H1 (cell line): ENCODE results near the gene CMC4. TPM values are rescaled to one million over a fixed set of nuclear protein-coding genes. Genes with fewer than 3 reads are reported as not detected.

ENCODE experiments used
- CTCF ChIA-PET: fragments of 300-600 bp; sonication (Branson Sonifier 250); formaldehyde crosslinking; loops from one replicate; lab custom pipeline; 2021; ENCODE audit not compliant: partially characterized antibody; lab: Charles Lee
- POLR2A ChIA-PET: fragments of 300-600 bp; sonication (Branson Sonifier 250); formaldehyde crosslinking; loops from one replicate; lab custom pipeline; 2021; ENCODE audit warnings: inconsistent platforms; ENCODE audit not compliant: partially characterized antibody; lab: Charles Lee
- DNase-seq, 2 experiments: peaks; one replicate each; pipeline versions ENCODE4 v3.0.0 to v3.0.0-alpha.2; 2010 to 2022; ENCODE audit warnings: low spot score in 2 of 2, low read depth in 1 of 2, mixed read lengths in 1 of 2
- FAIRE-seq: peaks from 2 replicates; lab custom pipeline; 2011; peaks lifted over from hg19 to GRCh38; lab: Jason Lieb, UNC
- H2AFZ ChIP-seq: 2 replicates; pipeline ENCODE4 v1.8.1; 2012; ENCODE audit warnings: low read length, inconsistent platforms
- H2AK5ac ChIP-seq: 2 replicates; pipeline ENCODE4 v1.6.1; 2013; ENCODE audit warnings: low read depth, low read length
- H2BK120ac ChIP-seq: replicated peaks from 2 replicates; pipeline ENCODE3; 2013; ENCODE audit warnings: low read depth, low read length, inconsistent platforms
- H2BK12ac ChIP-seq: 2 replicates; pipeline ENCODE4 v1.6.1; 2013; ENCODE audit warnings: low read depth, low read length
- H2BK15ac ChIP-seq: 2 replicates; pipeline ENCODE4 v1.6.1; 2013; ENCODE audit warnings: low read length
- H2BK20ac ChIP-seq: 2 replicates; pipeline ENCODE4 v1.6.1; 2013; ENCODE audit warnings: low read length
- H2BK5ac ChIP-seq: 2 replicates; pipeline ENCODE4 v1.6.1; 2013; ENCODE audit warnings: low read depth, low read length
- H3K14ac ChIP-seq: 2 replicates; pipeline ENCODE4 v1.6.1; 2013; ENCODE audit warnings: inconsistent platforms; ENCODE audit not compliant: insufficient read length
- H3K18ac ChIP-seq: 2 replicates; pipeline ENCODE4 v1.6.1; 2013; ENCODE audit warnings: low read length; ENCODE audit errors: extremely low read depth
- H3K23ac ChIP-seq: 2 replicates; pipeline ENCODE4 v1.6.1; 2013; ENCODE audit warnings: inconsistent platforms; ENCODE audit not compliant: insufficient read length
- H3K23me2 ChIP-seq: 2 replicates; pipeline ENCODE4 v1.6.1; 2013; ENCODE audit warnings: low read depth, low read length
- H3K27ac ChIP-seq: 2 replicates; pipeline ENCODE4 v1.6.1; 2011; ENCODE audit warnings: low read depth, low read length, inconsistent platforms
- H3K27me3 ChIP-seq, 4 experiments: replicated peaks in 1 of 4; 1 replicate in 1 of 4; 2 replicates in 3 of 4; pipeline versions ENCODE4 v1.6.1 to v1.8.1; 2011 to 2013; ENCODE audit warnings: low read length in 3 of 4, mild to moderate bottlenecking in 3 of 4, inconsistent platforms in 2 of 4, mixed read lengths in 2 of 4, moderate library complexity in 1 of 4; ENCODE audit not compliant: control insufficient read depth in 3 of 4, insufficient read depth in 3 of 4; ENCODE audit errors: extremely low read depth in 1 of 4
- H3K36me3 ChIP-seq, 4 experiments: 2 replicates each; pipeline versions ENCODE4 v1.6.1 to v1.8.1; 2011 to 2013; ENCODE audit warnings: mild to moderate bottlenecking in 4 of 4, low read length in 3 of 4, moderate library complexity in 2 of 4, control low read depth in 1 of 4, inconsistent platforms in 1 of 4; ENCODE audit not compliant: insufficient read depth in 4 of 4, control insufficient read depth in 2 of 4
- H3K4ac ChIP-seq: replicated peaks from 2 replicates; pipeline ENCODE3; 2013; ENCODE audit warnings: low read length, low read depth, mixed read lengths, inconsistent platforms; ENCODE audit not compliant: insufficient read length
- H3K4me1 ChIP-seq, 4 experiments: replicated peaks in 1 of 4; 1 replicate in 1 of 4; 2 replicates in 3 of 4; pipeline versions ENCODE4 v1.6.1 to v1.8.1; 2011 to 2013; ENCODE audit warnings: low read length in 3 of 4, inconsistent platforms in 2 of 4, mixed read lengths in 1 of 4; ENCODE audit not compliant: insufficient read depth in 4 of 4, control insufficient read depth in 3 of 4
- H3K4me2 ChIP-seq, 2 experiments: 2 replicates each; pipeline versions ENCODE4 v1.6.1 to v1.8.1; 2011 to 2013; ENCODE audit warnings: low read depth in 2 of 2, low read length in 2 of 2, control low read depth in 1 of 2, inconsistent platforms in 1 of 2, mild to moderate bottlenecking in 1 of 2; ENCODE audit not compliant: insufficient read depth in 1 of 2
- H3K4me3 ChIP-seq, 4 experiments: fragments of 200-600, 300-600 bp in 1 of 4; sonication (generic), shearing (Covaris generic), sonication (Bioruptor Twin) in 1 of 4; 2 replicates each; pipeline versions ENCODE4 v1.5.1 to v1.8.1; 2011 to 2016; ENCODE audit warnings: low read length in 4 of 4, low read depth in 3 of 4, control low read depth in 2 of 4, inconsistent platforms in 2 of 4, mild to moderate bottlenecking in 2 of 4, mixed read lengths in 1 of 4, moderate library complexity in 1 of 4; ENCODE audit not compliant: insufficient read depth in 2 of 4; ENCODE audit errors: extremely low read depth in 1 of 4
- H3K56ac ChIP-seq: replicated peaks from 2 replicates; pipeline ENCODE3; 2013; ENCODE audit warnings: low read depth, mild to moderate bottlenecking, mixed read lengths, low read length, inconsistent platforms; ENCODE audit not compliant: insufficient read length
- H3K79me1 ChIP-seq: 2 replicates; pipeline ENCODE4 v1.6.1; 2013; ENCODE audit warnings: low read depth, low read length, control low read depth
- H3K79me2 ChIP-seq, 2 experiments: 2 replicates each; pipeline versions ENCODE4 v1.6.1 to v1.8.1; 2012 to 2013; ENCODE audit warnings: low read length in 2 of 2, mild to moderate bottlenecking in 2 of 2, inconsistent platforms in 1 of 2; ENCODE audit not compliant: insufficient read depth in 2 of 2, control insufficient read depth in 1 of 2
- H3K9ac ChIP-seq, 4 experiments: replicated peaks in 1 of 4; 1 replicate in 1 of 4; 2 replicates in 3 of 4; pipeline versions ENCODE4 v1.6.1 to v1.8.1; 2011 to 2013; ENCODE audit warnings: low read depth in 3 of 4, low read length in 3 of 4, control low read depth in 2 of 4, mild to moderate bottlenecking in 2 of 4, moderate library complexity in 2 of 4, inconsistent platforms in 1 of 4; ENCODE audit errors: extremely low read depth in 1 of 4
- H3K9me3 ChIP-seq, 2 experiments: 2 replicates each; pipeline versions ENCODE4 v1.6.1 to v1.8.1; 2012 to 2013; ENCODE audit warnings: mild to moderate bottlenecking in 2 of 2, moderate library complexity in 2 of 2, control low read depth in 1 of 2, inconsistent platforms in 1 of 2, low read depth in 1 of 2, low read length in 1 of 2, mixed read lengths in 1 of 2; ENCODE audit not compliant: insufficient read depth in 2 of 2
- H4K20me1 ChIP-seq, 2 experiments: replicated peaks in 1 of 2; 2 replicates each; pipeline versions ENCODE3 to v1.8.1; 2011 to 2013; ENCODE audit warnings: inconsistent platforms in 2 of 2, low read length in 2 of 2, mild to moderate bottlenecking in 1 of 2; ENCODE audit not compliant: insufficient read depth in 2 of 2, control insufficient read depth in 1 of 2
- H4K5ac ChIP-seq: 2 replicates; pipeline ENCODE4 v1.6.1; 2013; ENCODE audit warnings: low read length, low read depth, mixed read lengths, inconsistent platforms; ENCODE audit not compliant: insufficient read length
- H4K8ac ChIP-seq: 2 replicates; pipeline ENCODE4 v1.8.0; 2013; ENCODE audit warnings: mild to moderate bottlenecking, moderate library complexity, low read length, inconsistent platforms; ENCODE audit not compliant: insufficient read depth; ENCODE audit errors: extremely low read depth
- H4K91ac ChIP-seq: replicated peaks from 2 replicates; pipeline ENCODE3; 2013; ENCODE audit warnings: low read length, mixed read lengths, inconsistent platforms; ENCODE audit not compliant: insufficient read length
- HDAC6 ChIP-seq: IDR thresholded peaks from one replicate; pipeline ENCODE4 v1.7.1; 2012; ENCODE audit warnings: low read depth, mild to moderate bottlenecking, inconsistent platforms, low read length, moderate library complexity
- WGBS, 2 experiments: shearing (Covaris generic) in 1 of 2; methylation state at CpG; one replicate each; pipeline versions ENCODE4 v1.1.6 to v1.1.7; 2013 to 2015; ENCODE audit warnings: low lambda C conversion rate in 2 of 2, mixed read lengths in 2 of 2, inconsistent platforms in 1 of 2, low coverage in 1 of 2, missing lambda C conversion rate in 1 of 2; ENCODE audit not compliant: insufficient replicate concordance in 2 of 2, insufficient coverage in 1 of 2, insufficient read length in 1 of 2; ENCODE audit errors: extremely low coverage in 1 of 2, missing lambda C conversion rate in 1 of 2; 5-methylcytosine and 5-hydroxymethylcytosine counted together
- polyA plus RNA-seq, 7 experiments: library from polyadenylated mRNA; depleted of rRNA in 3 of 7; stranded (reverse) in 5 of 7; unstranded in 2 of 7; fragments of >200 nt in 5 of 7; fragments of 200-250 nt in 2 of 7; gene quantifications; 1 replicate in 5 of 7; 2 replicates in 1 of 7; 4 replicates in 1 of 7; pipeline versions ENCODE4 v1.2.1 to v1.2.3, GENCODE V29; 2011 to 2013; ENCODE audit warnings: missing spikeins in 2 of 7, mixed read lengths in 2 of 7
- total RNA-seq: library from RNA; stranded (reverse); fragmentation: NEBNext Ultra II Directional; extraction: Animal tissue kit (Norgen Biotek cat#: 25700); gene quantifications from 2 replicates; pipeline ENCODE4 v1.2.1, GENCODE V29; 2021

The CMC4 gene
- total and polyA plus RNA-seq, 2 of the 8 experiments (the other 6 are each of a cell fraction or from before 2014, with no cell fraction given), result 6.0 to 8.8 TPM

GRCh38 chrX:155065035-155065734 is 5.8 kb downstream of the CMC4 start:
- no peak overlapping the region for H4K8ac ChIP-seq
- FAIRE-seq (no peak), DNase-seq (no peak)
- no peak overlapping the region for H2BK12ac ChIP-seq
- H3K23ac ChIP-seq, result no peak overlapping the region
- H2BK120ac ChIP-seq, result no peak overlapping the region
- 0 out of 2 replicates have a peak, but pooled peaks cover 2% of the 10 kb centered on the region for H3K23me2 ChIP-seq
- no peak overlapping the region for H3K4ac ChIP-seq
- H3K4me3 ChIP-seq, result no peak overlapping the region
- no peak overlapping the region for H3K27ac ChIP-seq
- no peak overlapping the region for H2BK20ac ChIP-seq
- WGBS, 2 experiments, result 92% methylated on average over 8 of the region's 8 CpGs; no CpG with 5 or more reads in 1 of the 2 experiments
- H3K36me3 ChIP-seq, result peaks cover 0 to 7% (median 0%) of the 10 kb centered on the region in 4 experiments; a peak in 3 of 8 replicates
- no peak overlapping the region for H3K14ac ChIP-seq
- no peaks in the 10 kb centered on the region for H3K79me1 ChIP-seq
- H2BK5ac ChIP-seq, result no peak overlapping the region
- no peak overlapping the region for H3K18ac ChIP-seq
- no peak overlapping the region for H2AFZ ChIP-seq
- H3K27me3 ChIP-seq, result no peaks in the 10 kb centered on the region
- H3K9ac ChIP-seq, result no peak overlapping the region
- no peak overlapping the region for H3K56ac ChIP-seq
- H3K4me1 ChIP-seq, result no peaks in the 10 kb centered on the region
- H4K91ac ChIP-seq, result no peak overlapping the region
- no peak overlapping the region for H4K5ac ChIP-seq
- no peak overlapping the region for H3K4me2 ChIP-seq
- H3K9me3 ChIP-seq, result no peaks in the 10 kb centered on the region
- CTCF ChIA-PET, result interaction anchor here (0.5 to 1.7 kb wide), 4 partner anchors 8 to 113 kb away, joined by 3 to 5 read pairs (median 4); no protein-coding TSS in a partner anchor
- POLR2A ChIA-PET, result no interaction called here
- H2AK5ac ChIP-seq, result no peak overlapping the region
- H2BK15ac ChIP-seq, result no peak overlapping the region
- H3K79me2 ChIP-seq, result peaks cover 0 to 7% of the 10 kb centered on the region in 2 experiments; a peak in 1 of 4 replicates
- H4K20me1 ChIP-seq, result no peaks in the 10 kb centered on the region
- no peak for TF ChIP-seq HDAC6
